ENCODE data around the gene TOP3A. TPM values are rescaled to one million over a fixed set of nuclear protein-coding genes. Genes with fewer than 3 reads are reported as not detected.
A peak's percentile ranks its signal among the peaks of the same experiment; 100 is the strongest.

The TOP3A gene
- total RNA-seq, 3 donors from 2014 or later (not counting 1 experiment from before 2014, with no cell fraction given) = 38.1 to 59.7 (median 53.2) TPM

DNA sequence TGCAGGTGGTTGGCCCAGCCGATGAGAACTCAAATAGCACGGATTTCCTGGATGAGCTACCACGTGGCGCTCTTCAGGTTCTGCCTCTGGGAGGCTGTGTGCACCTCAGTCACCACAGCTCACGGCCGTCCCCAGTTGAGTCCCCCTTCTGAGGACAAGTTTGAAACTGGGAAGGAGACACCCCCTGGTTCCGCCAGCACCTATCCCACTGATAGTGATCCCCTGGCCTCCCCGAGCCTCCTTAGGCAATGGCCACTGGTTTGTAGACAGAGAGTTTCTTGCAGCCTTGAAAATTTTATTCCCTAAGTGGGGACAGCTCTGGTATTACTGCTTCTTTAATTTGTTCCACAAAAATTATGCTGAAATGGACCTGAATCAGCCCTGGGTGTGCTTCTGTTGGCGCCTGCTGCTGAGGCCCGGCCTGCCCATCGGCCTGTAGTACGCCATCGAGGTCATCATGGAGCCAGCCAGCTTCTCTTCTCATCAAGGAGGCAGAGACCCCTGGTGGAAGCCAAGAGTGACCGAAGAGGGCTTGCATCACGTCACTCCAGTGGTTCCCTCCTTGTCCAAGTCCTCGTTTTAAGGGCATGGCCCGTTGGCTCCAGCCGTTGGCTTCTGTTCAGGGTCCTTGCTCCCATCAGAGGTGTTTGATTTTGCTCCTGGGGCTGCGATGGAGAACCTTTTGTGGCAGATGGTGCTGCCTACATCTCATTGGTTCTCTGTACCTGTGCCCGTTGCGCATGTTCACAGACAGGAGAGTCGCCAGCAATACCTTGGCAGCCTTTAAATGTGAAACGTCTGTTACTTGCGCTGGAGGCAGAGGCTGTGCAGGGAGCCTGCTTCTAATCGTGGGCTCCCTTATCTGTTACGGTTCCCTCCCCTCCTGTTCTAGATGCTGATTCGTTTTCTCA, 9.6 kb upstream of the TOP3A start:
- Mint-ChIP-seq H3K9me3 (no peaks in the 10 kb centered on the region), H3K27me3 (ENCODE audit: low read depth in 2 of 2) (no peaks in the 10 kb centered on the region), H3K36me3 (no peaks in the 10 kb centered on the region), H3K4me1 (peaks cover 22 to 26% of the 10 kb centered on the region in 2 donors), H3K4me3 (no peak overlapping the region), H3K27ac (peak overlapping the region in 1 of 2 donors; percentile 34)
- Histone ChIP-seq H3K4me1 (ENCODE audit: control insufficient read depth, insufficient read depth, low read length) (peaks cover 19% of the 10 kb centered on the region), H3K9me3 (ENCODE audit: control insufficient read depth, insufficient read depth, low read length) (no peaks in the 10 kb centered on the region), H3K27ac (ENCODE audit: low read length) (no peak overlapping the region), H3K27me3 (ENCODE audit: control insufficient read depth, insufficient read depth, low read length) (no peaks in the 10 kb centered on the region), H3K4me3 (ENCODE audit: low read length) (no peak overlapping the region), H3K36me3 (ENCODE audit: control insufficient read depth, insufficient read depth, low read length) (peaks cover 70% of the 10 kb centered on the region)
- intact Hi-C loops (cut with micrococcal nuclease) = no loop called here
- TF ChIP-seq, protein P1, sequence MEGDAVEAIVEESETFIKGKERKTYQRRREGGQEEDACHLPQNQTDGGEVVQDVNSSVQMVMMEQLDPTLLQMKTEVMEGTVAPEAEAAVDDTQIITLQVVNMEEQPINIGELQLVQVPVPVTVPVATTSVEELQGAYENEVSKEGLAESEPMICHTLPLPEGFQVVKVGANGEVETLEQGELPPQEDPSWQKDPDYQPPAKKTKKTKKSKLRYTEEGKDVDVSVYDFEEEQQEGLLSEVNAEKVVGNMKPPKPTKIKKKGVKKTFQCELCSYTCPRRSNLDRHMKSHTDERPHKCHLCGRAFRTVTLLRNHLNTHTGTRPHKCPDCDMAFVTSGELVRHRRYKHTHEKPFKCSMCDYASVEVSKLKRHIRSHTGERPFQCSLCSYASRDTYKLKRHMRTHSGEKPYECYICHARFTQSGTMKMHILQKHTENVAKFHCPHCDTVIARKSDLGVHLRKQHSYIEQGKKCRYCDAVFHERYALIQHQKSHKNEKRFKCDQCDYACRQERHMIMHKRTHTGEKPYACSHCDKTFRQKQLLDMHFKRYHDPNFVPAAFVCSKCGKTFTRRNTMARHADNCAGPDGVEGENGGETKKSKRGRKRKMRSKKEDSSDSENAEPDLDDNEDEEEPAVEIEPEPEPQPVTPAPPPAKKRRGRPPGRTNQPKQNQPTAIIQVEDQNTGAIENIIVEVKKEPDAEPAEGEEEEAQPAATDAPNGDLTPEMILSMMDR (IDR thresholded peaks at IDR 0.05) = no peak
- ATAC-seq = no peak
- 97% methylated on average over 27 of the region's 27 CpGs for WGBS (ENCODE audit: insufficient coverage)
- DNase-seq = no peak

DNA sequence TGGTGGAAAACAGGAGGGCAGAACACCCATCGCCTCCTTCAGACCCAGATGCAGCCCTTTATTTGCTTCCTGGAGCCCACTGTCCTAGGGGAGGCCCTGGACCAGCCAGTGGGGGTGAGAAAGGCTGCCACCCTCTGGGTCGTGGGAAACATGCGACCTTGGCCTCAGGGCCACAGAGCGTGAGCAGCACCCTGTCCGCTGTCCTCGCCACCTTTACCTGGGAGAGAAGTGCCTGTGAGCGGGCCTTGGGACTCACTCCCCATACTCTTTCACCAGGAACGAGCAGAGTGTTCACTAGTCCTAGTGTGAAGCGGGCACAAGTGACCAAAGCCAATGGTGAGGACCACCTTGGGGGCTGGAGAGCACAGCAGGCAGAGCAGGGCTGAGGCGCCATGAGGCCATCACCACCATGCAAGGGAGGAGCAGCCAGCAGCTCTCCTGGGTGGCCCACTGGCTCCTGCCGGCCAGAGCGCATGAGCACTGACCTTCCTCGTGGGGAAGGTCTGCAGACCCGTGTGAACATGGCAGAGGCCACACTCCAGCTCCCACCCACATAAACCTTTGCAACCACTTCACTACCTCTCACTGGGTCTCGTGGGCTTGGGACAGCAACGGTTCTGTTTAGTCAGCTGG, 8.8 kb upstream of the TOP3A start:
- Mint-ChIP-seq H3K27ac (no peak overlapping the region), H3K4me3 (no peak overlapping the region), H3K9me3 (no peaks in the 10 kb centered on the region), H3K36me3 (no peaks in the 10 kb centered on the region), H3K4me1 (peaks cover 29 to 34% of the 10 kb centered on the region in 2 donors), H3K27me3 (ENCODE audit: low read depth in 2 of 2) (no peaks in the 10 kb centered on the region)
- H3K9me3 ChIP-seq (ENCODE audit: control insufficient read depth, insufficient read depth, low read length) = no peaks in the 10 kb centered on the region
- no peak overlapping the region for H3K4me3 ChIP-seq (ENCODE audit: low read length)
- intact Hi-C loops (cut with micrococcal nuclease) = no loop called here
- WGBS (ENCODE audit: insufficient coverage) = 93% methylated on average over 16 of the region's 16 CpGs
- peaks cover 27% of the 10 kb centered on the region for H3K4me1 ChIP-seq (ENCODE audit: control insufficient read depth, insufficient read depth, low read length)
- no peak overlapping the region for H3K27ac ChIP-seq (ENCODE audit: low read length)
- DNase-seq = no peak
- ATAC-seq = no peak
- no peaks in the 10 kb centered on the region for H3K27me3 ChIP-seq (ENCODE audit: control insufficient read depth, insufficient read depth, low read length)
- peaks cover 70% of the 10 kb centered on the region for H3K36me3 ChIP-seq (ENCODE audit: control insufficient read depth, insufficient read depth, low read length)
- TF ChIP-seq, protein P1 (IDR thresholded peaks at IDR 0.05) = no peak

DNA sequence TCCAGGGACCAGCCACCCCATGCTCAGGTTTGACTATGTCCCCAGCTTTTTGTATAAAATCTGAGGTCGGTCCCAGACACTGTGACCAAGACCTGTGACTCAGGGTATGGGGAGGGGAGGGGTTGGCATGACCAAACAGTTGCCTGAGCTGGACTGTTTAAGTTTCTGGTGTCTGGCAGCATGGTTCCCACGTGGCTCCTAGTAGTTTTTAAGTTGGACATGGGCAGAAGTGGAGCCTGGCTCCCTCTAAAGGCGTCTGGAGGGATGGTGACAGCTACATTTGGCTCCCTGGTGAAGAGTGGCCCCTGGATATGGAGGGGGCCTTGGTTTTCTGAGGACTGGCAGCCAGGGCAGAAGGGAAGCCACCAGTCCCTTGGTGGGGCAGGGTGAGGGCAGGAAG, 8.2 kb upstream of the TOP3A start:
- no peak overlapping the region for H3K4me3 ChIP-seq (ENCODE audit: low read length)
- peaks cover 67% of the 10 kb centered on the region for H3K36me3 ChIP-seq (ENCODE audit: control insufficient read depth, insufficient read depth, low read length)
- H3K4me1 Mint-ChIP-seq = peaks cover 34 to 38% of the 10 kb centered on the region in 2 donors
- no peaks in the 10 kb centered on the region for H3K27me3 ChIP-seq (ENCODE audit: control insufficient read depth, insufficient read depth, low read length)
- H3K36me3 Mint-ChIP-seq = no peaks in the 10 kb centered on the region
- no peaks in the 10 kb centered on the region for H3K9me3 Mint-ChIP-seq
- no peak overlapping the region for H3K27ac ChIP-seq (ENCODE audit: low read length)
- TF ChIP-seq, protein P1 (IDR thresholded peaks at IDR 0.05) = no peak
- 79% methylated on average over 3 of the region's 3 CpGs for WGBS (ENCODE audit: insufficient coverage)
- no peaks in the 10 kb centered on the region for H3K27me3 Mint-ChIP-seq (ENCODE audit: low read depth in 2 of 2)
- intact Hi-C loops (cut with micrococcal nuclease) = no loop called here
- ATAC-seq (no peak), DNase-seq (no peak)
- no peak overlapping the region for H3K4me3 Mint-ChIP-seq
- H3K27ac Mint-ChIP-seq = no peak overlapping the region
- H3K4me1 ChIP-seq (ENCODE audit: control insufficient read depth, insufficient read depth, low read length) = peaks cover 33% of the 10 kb centered on the region
- H3K9me3 ChIP-seq (ENCODE audit: control insufficient read depth, insufficient read depth, low read length) = no peaks in the 10 kb centered on the region

Data from natural killer cell (primary cell).